Right renal pelvis (tissue), 4 donors: ENCODE measurements around the gene HSPB8. TPM values are rescaled to one million over a fixed set of nuclear protein-coding genes. Genes with fewer than 3 reads are reported as not detected.

Source experiments
- DNase-seq, 4 donors: peaks; one replicate each; pipeline ENCODE4 v3.0.0-alpha.2; 2013; ENCODE audit warnings: low read depth in 4 of 4, low spot score in 3 of 4, missing footprints in 1 of 4
- polyA plus RNA-seq, 4 donors: library from polyadenylated mRNA; unstranded; fragments of 120-200 nt; gene quantifications; one replicate each; pipeline ENCODE4 v1.2.1, GENCODE V29; 2013; ENCODE audit not compliant: insufficient read length in 4 of 4

The HSPB8 gene, protein sequence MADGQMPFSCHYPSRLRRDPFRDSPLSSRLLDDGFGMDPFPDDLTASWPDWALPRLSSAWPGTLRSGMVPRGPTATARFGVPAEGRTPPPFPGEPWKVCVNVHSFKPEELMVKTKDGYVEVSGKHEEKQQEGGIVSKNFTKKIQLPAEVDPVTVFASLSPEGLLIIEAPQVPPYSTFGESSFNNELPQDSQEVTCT
- polyA plus RNA-seq: 1 to 10 TPM; 7.1 to 8.3 (median 7.6) TPM

DNA sequence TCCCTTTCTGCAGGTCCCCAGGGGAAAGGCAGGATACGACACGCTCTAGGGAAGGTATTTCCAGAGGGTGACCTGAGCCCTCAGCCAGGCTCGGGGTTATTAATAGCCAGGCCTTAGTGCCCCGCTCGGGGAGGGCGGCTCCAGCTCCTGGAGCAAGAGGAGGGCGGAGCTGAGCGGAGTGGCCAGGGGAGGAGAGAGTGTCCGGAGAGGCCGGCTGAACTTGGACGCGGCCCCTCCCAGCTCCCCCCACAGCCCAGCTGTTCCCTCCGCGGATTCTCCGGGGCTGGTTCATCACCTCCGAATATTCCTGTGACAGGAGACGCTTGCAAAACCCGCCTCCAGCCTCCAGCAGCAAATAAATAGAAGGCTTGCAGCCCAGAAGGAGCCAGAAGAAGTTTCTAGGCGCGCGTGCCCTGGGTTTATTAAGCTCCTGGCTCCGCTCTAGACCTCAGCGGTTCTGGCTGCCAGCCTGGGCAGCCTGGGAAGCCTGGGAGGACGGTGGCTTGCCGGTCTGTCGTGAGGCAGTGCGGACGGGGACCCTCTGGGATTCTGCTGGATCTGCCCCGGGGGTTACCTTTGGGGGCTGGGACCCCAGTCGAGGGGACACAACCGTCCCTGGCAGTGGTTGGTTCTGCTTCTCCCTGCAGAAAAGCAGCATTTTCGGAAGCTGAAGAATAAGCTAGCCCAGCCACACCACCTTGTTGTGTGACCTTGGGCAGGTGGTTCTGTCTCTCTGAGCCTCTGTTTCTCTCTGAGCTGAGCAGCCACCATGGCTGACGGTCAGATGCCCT is at the start of gene HSPB8:
HSPB8 (plus strand) TSS at position 388 of the 791 bp plus-strand sequence; CDS start at position 770, 382 bp downstream.
- DNase-seq: peak; percentile 40 to 63 (median 46)

DNA sequence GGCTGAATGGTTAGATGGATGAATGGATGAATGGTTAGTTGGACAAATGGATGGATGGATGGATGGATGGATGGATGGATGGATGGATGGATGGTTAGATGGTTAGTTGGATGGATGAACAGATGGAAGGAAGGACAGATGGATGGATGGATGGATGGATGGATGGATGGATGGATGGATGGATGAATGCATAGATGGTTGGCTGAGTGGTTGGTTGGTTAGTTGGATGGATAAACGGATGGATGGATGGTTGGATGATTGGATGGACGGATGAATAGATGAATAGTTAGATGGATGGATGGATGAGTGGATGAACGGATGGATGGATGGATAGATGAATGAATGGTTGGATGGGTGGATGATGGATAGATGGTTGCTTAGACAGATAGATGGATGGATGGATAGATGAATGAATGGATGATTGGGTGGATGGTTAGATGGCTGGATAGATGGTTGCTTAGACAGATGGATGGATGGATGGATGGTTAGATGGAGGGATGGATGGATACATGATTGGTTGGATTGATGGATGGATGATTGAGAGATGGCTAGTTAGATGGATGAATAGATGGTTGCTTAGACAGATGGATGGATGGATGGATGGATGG is 48.8 kb upstream of the HSPB8 start:
- no peak for DNase-seq

DNA sequence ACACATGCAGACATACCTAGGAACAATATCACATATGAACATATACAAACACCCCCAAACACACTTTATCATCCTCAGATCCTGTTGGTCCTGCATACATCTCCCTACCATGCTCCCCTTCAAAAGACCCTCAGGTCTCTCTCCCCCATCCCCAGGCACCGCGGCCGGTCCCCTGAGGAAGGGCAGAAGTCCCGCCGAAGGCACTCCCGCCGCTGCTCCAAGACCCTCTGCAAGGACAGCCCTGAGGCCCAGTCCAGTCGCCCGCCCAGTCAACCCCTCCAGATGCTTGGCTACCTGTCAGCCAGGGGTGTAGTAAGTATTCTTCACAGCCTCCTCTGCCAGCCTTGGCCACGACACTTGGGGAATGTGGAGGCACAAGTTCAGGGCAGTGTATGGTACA is 48.2 kb upstream of the HSPB8 start:
- DNase-seq: no peak

DNA sequence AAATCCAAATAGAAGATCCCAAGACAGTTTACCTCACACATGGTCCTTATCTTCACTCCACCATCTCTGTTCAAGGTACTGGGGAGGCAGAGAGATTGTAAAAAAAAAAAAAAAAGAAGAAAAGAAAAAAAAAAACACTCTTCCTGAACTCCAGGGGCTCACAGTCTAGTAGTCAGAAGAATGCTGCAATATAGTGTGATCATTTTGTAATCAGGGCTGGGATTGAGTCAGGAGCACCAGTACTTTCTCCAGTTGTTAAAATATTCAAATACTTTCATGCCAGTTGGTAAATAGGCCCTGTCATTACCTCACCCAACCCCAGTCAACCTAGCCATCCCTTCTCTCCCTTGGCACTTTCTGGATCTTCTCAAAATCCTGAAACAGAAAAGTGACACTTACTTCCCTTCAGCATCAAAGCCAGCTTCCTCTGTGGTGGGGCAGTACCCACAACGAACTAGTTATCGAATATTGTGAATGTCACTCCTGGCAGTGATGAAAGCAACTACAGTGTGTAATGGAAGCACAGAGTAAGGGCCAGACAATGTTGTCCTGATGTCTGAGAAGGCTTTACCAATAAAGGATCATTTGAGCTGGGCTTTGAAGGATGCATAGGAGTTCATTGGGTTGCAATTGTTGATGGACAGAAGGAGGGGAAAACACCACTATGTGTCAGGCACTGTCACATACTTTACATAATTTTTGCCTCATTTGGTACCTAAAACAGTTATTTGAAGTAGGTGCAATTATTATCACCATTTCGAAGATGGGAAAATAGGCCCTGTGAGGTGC is 44.3 kb upstream of the HSPB8 start:
- DNase-seq: no peak

DNA sequence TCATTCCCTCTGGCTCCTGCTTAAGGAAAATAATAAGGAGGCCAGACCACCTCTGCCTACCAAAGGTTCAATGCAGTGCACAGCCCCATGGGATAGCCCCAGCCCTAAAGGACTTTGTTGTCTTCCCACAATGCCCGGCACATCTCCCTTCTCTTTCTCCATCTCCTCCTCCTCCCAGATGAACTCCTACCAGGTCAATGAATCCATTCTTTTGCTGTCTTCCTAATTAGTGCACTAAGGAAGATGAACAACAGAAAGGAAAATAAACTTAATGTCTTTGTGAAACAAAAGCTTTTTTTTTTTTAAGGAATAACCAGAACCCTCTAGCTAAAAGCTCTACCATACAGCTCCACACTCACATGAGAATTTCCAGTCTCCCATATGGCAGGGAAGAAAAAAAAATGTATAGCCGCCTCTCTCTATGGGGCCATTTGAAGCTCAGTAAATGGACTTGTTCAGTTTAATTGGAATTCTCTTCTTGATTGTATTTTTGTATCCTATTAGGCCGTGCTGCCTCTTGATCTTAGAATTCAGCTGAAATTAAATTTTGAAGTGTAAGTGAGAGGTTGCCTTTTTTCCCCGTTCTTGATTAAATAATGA is 41.8 kb upstream of the HSPB8 start:
- no peak for DNase-seq

DNA sequence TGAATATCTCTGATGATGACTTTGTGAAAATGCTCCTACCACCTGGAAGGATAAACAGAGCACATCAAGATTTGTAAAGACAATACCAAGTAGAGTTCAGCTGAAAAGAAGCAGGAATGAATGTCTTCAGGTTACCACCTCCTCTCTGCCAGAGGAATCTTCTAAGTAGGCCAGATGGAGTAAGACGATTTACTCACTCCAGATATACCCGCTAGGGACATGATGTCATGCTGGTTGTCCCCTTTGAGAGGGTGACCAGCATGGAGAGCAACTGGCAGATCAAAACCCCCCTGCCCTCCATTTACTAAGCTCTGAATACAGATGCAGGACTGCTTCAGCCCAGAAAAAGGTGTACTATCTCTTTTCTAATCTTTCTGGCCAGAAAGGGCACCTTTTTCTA is 39.3 kb upstream of the HSPB8 start:
- DNase-seq: no peak

DNA sequence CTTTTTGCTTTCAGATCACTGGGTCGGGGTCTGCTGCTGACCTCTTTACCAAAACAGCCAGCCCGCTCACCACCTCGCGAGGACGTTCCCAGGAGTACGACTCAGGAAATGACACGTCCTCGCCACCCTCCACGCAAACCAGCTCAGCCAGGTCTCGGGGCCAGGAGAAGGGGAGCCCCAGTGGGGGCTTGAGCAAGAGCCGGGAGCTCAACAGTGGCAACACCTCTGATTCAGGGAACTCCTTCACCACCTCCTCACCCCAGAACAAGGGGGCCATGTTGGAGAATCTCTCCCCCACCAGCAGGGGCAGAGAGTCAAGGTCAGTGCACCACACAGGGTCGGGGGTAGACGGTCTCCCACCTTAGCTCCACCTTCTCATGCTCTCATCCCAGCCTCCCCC is 33.4 kb upstream of the HSPB8 start:
- DNase-seq: no peak

DNA sequence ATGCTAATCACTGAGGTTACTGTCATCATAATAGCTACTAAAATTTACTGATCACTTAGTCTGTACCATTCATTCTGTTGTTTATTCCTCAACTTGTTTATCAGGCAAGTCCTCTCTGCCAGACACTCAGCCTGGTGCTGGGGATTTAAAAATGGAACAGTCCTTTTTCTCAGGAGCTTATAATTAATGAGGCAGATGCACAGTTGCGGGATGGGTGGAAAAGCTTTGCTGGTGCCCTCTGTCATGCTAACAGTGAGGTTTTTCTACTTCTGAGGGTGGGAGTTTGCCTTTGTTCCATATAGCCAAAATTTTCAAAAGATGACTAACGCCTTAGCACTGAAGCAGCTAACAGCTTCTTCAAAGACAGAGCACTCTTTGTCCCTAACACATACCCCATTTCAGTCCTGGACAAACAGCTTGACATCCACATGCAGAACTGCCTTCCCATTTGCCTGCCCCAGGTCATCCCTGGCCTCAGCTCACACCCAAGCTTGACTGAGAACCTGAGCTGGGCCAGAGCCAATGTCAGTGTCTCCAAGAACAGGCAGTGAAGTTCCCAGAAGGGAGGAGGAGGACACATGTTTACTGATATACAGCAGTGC is 30.8 kb upstream of the HSPB8 start:
- no peak for DNase-seq

DNA sequence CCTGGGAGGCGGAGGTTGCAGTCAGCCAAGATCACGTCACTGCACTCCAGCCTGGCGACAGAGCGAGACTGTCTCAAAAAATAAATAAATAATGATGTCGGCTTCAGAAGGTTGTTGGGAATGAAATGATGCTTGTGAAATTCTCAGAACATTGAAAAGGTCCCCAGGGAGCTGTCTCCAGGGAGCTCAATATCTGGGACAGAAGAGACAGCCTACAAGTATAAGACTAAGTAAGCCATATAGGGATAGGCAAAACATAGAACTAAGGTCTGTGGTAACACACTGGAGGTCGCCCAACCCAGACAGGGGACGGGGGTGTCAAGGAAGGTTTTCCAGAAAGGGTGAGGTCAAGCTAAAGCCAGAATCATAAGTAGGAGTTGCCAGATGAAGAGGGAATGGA is 29.5 kb upstream of the HSPB8 start:
- DNase-seq: no peak

DNA sequence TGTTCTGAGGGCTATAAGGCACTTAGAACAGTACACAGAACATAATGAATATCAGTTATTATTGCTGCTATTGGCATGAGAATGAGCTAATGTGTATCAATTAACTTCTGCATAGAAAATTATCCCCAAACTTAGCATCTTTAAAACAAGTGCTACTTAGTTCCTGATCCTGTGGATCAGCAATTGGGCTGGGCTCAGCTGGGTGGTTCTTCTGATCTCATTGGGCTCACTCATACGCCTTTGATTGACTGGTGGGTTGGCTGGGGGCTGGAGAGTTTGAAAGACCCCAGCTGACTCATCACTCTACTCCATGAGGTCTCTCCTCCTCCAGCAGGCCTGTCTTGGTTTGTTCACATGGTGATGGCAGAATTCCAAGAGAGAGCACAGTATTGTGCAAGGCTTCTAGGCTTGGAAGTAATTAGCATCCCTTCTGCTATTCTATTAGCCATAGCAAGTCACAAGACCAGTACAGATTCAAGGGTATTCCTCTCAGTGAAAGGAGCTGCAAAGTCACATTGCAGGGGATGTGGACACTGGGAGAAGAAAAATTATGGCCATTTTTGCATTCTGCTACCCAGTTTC is 27.2 kb upstream of the HSPB8 start:
- DNase-seq: no peak

DNA sequence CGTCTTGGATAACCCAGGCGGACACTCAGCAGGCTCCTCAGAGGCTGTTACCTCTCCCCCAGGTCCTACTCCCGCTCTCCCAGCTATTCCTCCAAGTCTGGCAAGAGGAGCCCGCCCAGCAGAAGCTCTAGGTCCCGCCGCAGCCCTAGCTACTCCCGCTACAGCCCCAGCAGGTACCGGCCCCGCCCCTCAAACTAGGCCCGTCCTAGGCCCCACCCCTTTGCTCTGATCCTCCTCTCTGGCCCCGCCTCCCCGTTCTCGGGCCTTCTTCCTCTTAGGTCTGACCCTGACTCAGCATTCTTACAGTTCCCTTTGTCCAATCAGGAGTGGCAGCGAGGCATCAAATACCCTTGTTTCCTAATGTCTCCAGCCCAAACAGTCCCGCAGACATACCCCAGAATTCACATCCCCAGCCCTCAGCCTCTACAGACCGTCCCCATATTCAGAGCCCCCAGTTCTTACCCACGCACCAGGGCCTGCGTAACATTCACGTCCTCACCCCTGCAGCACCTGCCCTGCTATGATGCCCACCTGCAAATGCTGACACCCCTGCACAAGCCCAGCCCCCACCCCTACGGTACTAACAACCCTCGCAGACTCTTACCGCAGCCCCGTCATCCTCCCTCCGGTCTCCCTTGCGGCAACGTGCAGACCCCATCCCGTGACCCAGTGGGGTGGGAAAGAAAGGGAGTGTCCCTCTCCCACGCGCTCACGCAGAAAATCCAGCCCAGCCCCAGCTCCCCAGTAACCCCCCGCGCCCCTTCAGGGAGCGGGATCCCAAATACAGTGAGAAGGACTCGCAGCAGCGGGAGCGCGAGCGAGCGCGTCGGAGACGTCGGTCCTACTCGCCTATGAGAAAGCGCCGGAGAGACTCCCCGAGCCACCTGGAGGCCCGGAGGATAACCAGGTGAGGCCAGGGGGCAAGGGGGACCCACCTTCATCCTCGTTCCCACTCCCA is 25.0 kb upstream of the HSPB8 start:
- peak in 3 of 4 donors; percentile 13 to 22 (median 21) for DNase-seq

DNA sequence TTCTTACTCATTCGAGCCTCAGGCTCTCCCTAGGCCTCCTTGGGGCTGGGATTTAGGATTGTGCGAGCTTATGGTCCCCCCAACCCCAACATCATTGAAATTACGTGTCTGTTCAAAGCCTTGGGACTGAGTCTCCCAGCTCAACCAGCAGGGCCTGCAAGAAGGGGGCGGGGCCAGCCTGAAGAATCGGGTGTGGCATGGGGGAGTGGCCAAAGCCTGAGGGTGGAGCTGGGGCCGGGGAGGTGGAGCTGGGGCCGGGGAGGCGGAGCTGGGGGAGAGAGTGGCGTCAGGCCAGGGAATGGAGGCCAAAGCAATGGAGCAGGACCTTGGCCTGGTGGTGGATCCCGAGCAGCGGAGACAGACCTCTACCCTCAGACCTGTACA is 24.3 kb upstream of the HSPB8 start:
- DNase-seq: no peak

DNA sequence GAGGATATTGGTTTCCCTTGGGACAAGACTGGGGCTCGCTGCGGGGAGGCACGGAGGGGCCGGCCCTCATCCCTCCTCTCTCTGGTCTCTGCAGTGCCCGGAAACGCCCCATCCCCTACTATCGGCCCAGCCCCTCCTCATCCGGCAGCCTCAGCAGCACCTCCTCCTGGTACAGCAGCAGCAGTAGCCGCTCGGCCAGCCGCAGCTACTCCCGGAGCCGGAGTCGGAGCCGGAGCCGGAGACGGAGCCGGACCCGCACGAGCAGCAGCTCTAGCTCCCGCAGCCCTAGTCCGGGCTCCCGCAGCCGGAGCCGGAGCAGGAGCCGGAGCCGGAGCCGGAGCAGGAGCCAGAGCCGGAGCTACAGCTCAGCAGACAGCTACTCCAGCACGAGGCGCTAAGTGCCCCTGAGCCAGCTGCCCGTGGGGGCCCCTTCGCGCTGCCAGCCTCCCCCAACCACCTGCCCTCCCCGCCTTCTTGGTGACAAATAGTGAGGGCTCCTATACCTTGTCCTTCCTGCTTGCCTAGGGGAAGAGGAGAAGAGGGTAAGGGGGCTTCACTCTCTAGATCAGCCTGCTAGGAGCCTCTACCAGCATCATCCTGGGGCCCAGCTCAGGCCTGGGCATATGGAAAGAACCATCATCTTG is 22.2 kb upstream of the HSPB8 start:
- DNase-seq: no peak

DNA sequence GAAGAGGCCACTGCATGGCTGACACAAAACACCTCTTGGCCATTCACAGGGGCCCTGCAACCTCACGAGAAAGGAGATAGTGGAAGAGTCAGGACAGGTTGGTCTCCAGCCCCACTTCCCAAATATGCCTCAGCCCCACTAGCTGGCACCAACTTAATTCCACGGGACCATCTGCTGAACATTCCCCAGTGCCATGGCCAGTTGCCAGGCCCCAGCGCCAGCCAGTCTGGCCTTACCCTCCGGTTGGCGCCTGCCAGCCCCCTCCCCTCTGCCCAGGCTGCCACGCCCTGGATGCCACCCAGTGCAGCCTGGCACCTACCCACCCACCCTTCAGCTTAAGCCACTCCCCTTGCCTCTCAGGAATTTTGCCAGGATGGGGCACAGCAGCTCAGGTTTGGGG is 21.2 kb upstream of the HSPB8 start:
- no peak for DNase-seq

DNA sequence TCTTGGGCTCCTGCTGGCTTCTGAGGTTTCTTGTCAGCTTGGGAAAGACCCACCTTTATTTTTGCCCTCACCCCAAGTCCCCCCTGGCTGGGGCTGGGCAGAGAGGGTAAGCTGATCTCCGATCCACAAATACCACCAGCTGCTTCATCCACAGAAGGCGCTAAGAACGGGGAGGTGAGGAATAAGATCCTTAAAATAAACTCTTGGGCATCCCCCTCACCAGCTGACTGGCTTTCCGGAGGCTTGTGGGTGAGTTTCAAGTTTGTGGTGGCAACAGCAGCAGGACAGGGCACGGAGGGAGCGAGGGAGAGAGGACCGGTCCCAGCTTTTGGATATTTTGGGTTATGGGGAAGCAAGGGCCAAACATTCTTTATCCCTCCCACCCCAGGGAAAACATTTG is 20.8 kb upstream of the HSPB8 start:
- DNase-seq: no peak

DNA sequence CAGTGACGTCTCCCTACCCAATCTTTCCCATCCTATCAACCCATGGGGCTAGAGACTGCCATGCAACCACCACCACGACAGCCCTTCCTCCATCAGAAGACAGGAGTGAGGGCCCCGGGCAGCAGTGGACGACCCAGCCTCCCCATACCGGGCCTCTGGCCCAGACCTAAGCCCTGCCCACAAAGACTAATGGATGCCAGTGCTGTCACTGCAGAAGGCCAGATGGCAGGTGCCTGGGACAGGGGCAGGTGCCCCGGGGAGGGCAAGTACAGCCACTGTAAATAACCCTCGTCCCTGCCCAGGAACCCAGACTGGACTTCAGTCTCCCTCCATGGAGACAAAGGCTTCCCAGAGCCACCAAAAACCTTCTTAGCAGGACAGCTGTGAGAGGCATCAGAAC is 20.3 kb upstream of the HSPB8 start:
- no peak for DNase-seq

DNA sequence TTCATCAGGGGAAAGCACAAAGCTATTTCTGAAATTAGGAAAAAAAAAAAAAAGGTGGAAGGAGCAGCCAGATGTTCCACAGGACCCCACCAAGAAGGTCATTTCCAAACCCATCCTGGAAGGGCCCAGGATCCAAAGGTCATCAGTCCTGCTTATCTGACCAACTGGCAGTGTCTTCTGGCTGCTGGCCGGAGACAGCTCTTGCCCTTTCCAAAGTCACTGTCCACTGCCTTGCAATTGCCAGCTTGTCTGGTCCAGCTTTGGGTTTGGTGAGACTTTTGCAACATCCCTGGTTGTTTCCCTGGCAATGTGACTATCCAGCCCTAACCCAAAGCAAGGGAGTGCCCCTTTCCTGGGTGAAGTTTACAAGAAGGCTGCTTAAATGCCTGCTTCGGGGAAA is 18.9 kb upstream of the HSPB8 start:
- DNase-seq: no peak

DNA sequence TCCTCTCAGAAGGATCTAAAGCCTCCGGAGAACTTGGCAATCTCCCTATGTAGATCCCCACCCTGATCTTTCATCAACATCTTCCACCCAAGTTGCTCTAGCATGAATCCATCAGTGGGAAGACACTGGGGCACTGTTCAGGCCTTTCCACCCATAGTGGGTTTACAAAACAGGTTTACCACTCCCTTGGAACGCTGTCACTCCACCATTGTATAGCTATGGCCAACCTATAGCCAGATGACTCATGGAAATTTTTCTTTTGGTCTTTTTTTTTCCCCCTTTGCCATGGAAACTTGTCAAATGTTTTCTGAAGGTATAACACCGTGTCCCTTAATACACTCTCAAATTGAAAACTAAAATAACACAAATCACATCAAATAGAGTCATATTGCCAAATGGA is 10.8 kb upstream of the HSPB8 start:
- no peak for DNase-seq
